HG03469 (cell line): ENCODE data around the gene CRYBA2.

Experiments
- ATAC-seq: cut with Tn5 transposase; IDR thresholded peaks from one replicate; pipeline ENCODE4 v1.9.1; 2021; ENCODE audit warnings: mild to moderate bottlenecking, moderate library complexity, moderate number of reproducible peaks; ENCODE audit not compliant: unreplicated experiment

The CRYBA2 gene

GRCh38 chr2:218993345-218994315, at the start of gene CRYBA2:
Gene CRYBA2, minus strand, starts transcription at chr2:218993422. Its CDS starts 246 bp downstream, at chr2:218993176.
- ATAC-seq = no peak

GRCh38 chr2:219042750-219043149, 49.5 kb upstream of the CRYBA2 start:
- no peak for ATAC-seq

- ATAC-seq = no peak
These were observed 48.9 kb upstream of the CRYBA2 start for GRCh38 chr2:219042157-219042556.

GRCh38 chr2:219041252-219041651, 48.0 kb upstream of the CRYBA2 start, which contains the start of gene CFAP65:
Gene CFAP65, minus strand, starts transcription at chr2:219041516. Its CDS starts 2,468 bp downstream, at chr2:219039048.
- no peak for ATAC-seq

GRCh38 chr2:219038600-219038999, 45.4 kb upstream of the CRYBA2 start:
- ATAC-seq = no peak

GRCh38 chr2:219037783-219038499, 44.7 kb upstream of the CRYBA2 start:
- ATAC-seq = no peak

- no peak for ATAC-seq
These were observed 42.7 kb upstream of the CRYBA2 start for GRCh38 chr2:219035942-219036341.

- ATAC-seq = no peak
These were observed 41.6 kb upstream of the CRYBA2 start for GRCh38 chr2:219034823-219035222.

- no peak for ATAC-seq
These were observed 39.0 kb upstream of the CRYBA2 start for GRCh38 chr2:219032051-219032745.

- no peak for ATAC-seq
These were observed 38.0 kb upstream of the CRYBA2 start for GRCh38 chr2:219031005-219031738.

GRCh38 chr2:219030177-219030940, 37.1 kb upstream of the CRYBA2 start:
- ATAC-seq = no peak

GRCh38 chr2:219029829-219030165, 36.6 kb upstream of the CRYBA2 start:
- no peak for ATAC-seq

GRCh38 chr2:219028996-219029828, 36.0 kb upstream of the CRYBA2 start:
- ATAC-seq = no peak

- ATAC-seq = no peak
These were observed 34.9 kb upstream of the CRYBA2 start for GRCh38 chr2:219028141-219028540.

- ATAC-seq = no peak
These were observed 34.4 kb upstream of the CRYBA2 start for GRCh38 chr2:219027511-219028055.

GRCh38 chr2:219026946-219027345, 33.7 kb upstream of the CRYBA2 start:
- no peak for ATAC-seq

- no peak for ATAC-seq
These were observed 32.7 kb upstream of the CRYBA2 start for GRCh38 chr2:219025637-219026585.

- ATAC-seq = no peak
These were observed 30.8 kb upstream of the CRYBA2 start for GRCh38 chr2:219024059-219024458.
